IPS-20b (cell line): ENCODE data around the gene FGF18.

ENCODE experiments used
- H3K27ac ChIP-seq: one replicate; pipeline ENCODE4 v1.5.1; 2013; ENCODE audit warnings: low read length
- H3K27me3 ChIP-seq: 2 replicates; pipeline ENCODE4 v1.6.1; 2013; ENCODE audit warnings: mild to moderate bottlenecking, low read length, inconsistent platforms; ENCODE audit not compliant: insufficient read depth
- H3K36me3 ChIP-seq: 2 replicates; pipeline ENCODE4 v1.6.1; 2013; ENCODE audit warnings: low read depth, mild to moderate bottlenecking, inconsistent platforms, low read length, moderate library complexity; ENCODE audit not compliant: insufficient read depth
- H3K4me1 ChIP-seq: 2 replicates; pipeline ENCODE4 v1.6.1; 2013; ENCODE audit warnings: mild to moderate bottlenecking, control low read depth, inconsistent platforms, low read length, moderate library complexity; ENCODE audit not compliant: insufficient read depth
- H3K4me3 ChIP-seq: 2 replicates; pipeline ENCODE4 v1.5.1; 2013; ENCODE audit warnings: mild to moderate bottlenecking, low read length, inconsistent platforms
- H3K9ac ChIP-seq: 2 replicates; pipeline ENCODE4 v1.6.1; 2013; ENCODE audit warnings: low read depth, mild to moderate bottlenecking, inconsistent platforms, low read length, moderate library complexity
- H3K9me3 ChIP-seq: 2 replicates; pipeline ENCODE4 v1.6.1; 2013; ENCODE audit warnings: mild to moderate bottlenecking, low read depth, low read length, inconsistent platforms; ENCODE audit not compliant: insufficient read depth

Gene FGF18

GRCh38 chr5:171480239-171480638, 60.8 kb downstream of the FGF18 start:
- Histone ChIP-seq H3K4me3 (no peak overlapping the region), H3K27me3 (no peaks in the 10 kb centered on the region), H3K4me1 (no peaks in the 10 kb centered on the region), H3K27ac (no peak overlapping the region), H3K9ac (no peak overlapping the region), H3K9me3 (no peaks in the 10 kb centered on the region), H3K36me3 (no peaks in the 10 kb centered on the region)

GRCh38 chr5:171481571-171482433, 62.4 kb downstream of the FGF18 start:
- H3K27ac ChIP-seq = no peak overlapping the region
- no peak overlapping the region for H3K4me3 ChIP-seq
- no peaks in the 10 kb centered on the region for H3K27me3 ChIP-seq
- H3K36me3 ChIP-seq = no peaks in the 10 kb centered on the region
- no peaks in the 10 kb centered on the region for H3K4me1 ChIP-seq
- H3K9ac ChIP-seq = no peak overlapping the region
- H3K9me3 ChIP-seq = no peaks in the 10 kb centered on the region

GRCh38 chr5:171482434-171482730, 62.9 kb downstream of the FGF18 start:
- H3K4me3 ChIP-seq = no peak overlapping the region
- no peaks in the 10 kb centered on the region for H3K36me3 ChIP-seq

GRCh38 chr5:171483551-171484135, 64.2 kb downstream of the FGF18 start:
- H3K4me1 ChIP-seq = no peaks in the 10 kb centered on the region

More at GRCh38 chr5:171482434-171482730, 62.9 kb downstream of the FGF18 start:
- Histone ChIP-seq H3K9me3 (no peaks in the 10 kb centered on the region), H3K27ac (no peak overlapping the region), H3K27me3 (no peaks in the 10 kb centered on the region), H3K9ac (no peak overlapping the region), H3K4me1 (no peaks in the 10 kb centered on the region)

GRCh38 chr5:171484460-171484899, 65.0 kb downstream of the FGF18 start:
- Histone ChIP-seq H3K4me1 (no peaks in the 10 kb centered on the region), H3K9me3 (no peaks in the 10 kb centered on the region), H3K27me3 (no peaks in the 10 kb centered on the region), H3K4me3 (no peak overlapping the region), H3K36me3 (no peaks in the 10 kb centered on the region), H3K9ac (no peak overlapping the region), H3K27ac (no peak overlapping the region)

More at GRCh38 chr5:171483551-171484135, 64.2 kb downstream of the FGF18 start:
- no peaks in the 10 kb centered on the region for H3K9me3 ChIP-seq
- no peak overlapping the region for H3K4me3 ChIP-seq
- no peaks in the 10 kb centered on the region for H3K36me3 ChIP-seq
- no peaks in the 10 kb centered on the region for H3K27me3 ChIP-seq
- no peak overlapping the region for H3K27ac ChIP-seq
- H3K9ac ChIP-seq = no peak overlapping the region

- H3K36me3 ChIP-seq = no peaks in the 10 kb centered on the region
- no peak overlapping the region for H3K4me3 ChIP-seq
- no peaks in the 10 kb centered on the region for H3K4me1 ChIP-seq
- no peak overlapping the region for H3K27ac ChIP-seq
- H3K9ac ChIP-seq = no peak overlapping the region
- no peaks in the 10 kb centered on the region for H3K27me3 ChIP-seq
- H3K9me3 ChIP-seq = no peaks in the 10 kb centered on the region
Measured at GRCh38 chr5:171485668-171486067, 66.2 kb downstream of the FGF18 start.

- Histone ChIP-seq H3K27me3 (no peaks in the 10 kb centered on the region), H3K36me3 (no peaks in the 10 kb centered on the region), H3K9ac (no peak overlapping the region), H3K4me3 (no peak overlapping the region), H3K9me3 (no peaks in the 10 kb centered on the region), H3K27ac (no peak overlapping the region), H3K4me1 (no peaks in the 10 kb centered on the region)
Measured at GRCh38 chr5:171486613-171487012, 67.2 kb downstream of the FGF18 start.

- no peaks in the 10 kb centered on the region for H3K4me1 ChIP-seq
- H3K27me3 ChIP-seq = no peaks in the 10 kb centered on the region
- H3K4me3 ChIP-seq = no peak overlapping the region
- no peaks in the 10 kb centered on the region for H3K9me3 ChIP-seq
- no peaks in the 10 kb centered on the region for H3K36me3 ChIP-seq
- H3K27ac ChIP-seq = no peak overlapping the region
- no peak overlapping the region for H3K9ac ChIP-seq
Measured at GRCh38 chr5:171488876-171489275, 69.4 kb downstream of the FGF18 start.

- H3K4me3 ChIP-seq = no peak overlapping the region
- no peaks in the 10 kb centered on the region for H3K9me3 ChIP-seq
- H3K27ac ChIP-seq = no peak overlapping the region
- H3K36me3 ChIP-seq = no peaks in the 10 kb centered on the region
- peaks cover 8% of the 10 kb centered on the region; the same call in 1 of the 2 replicates for H3K4me1 ChIP-seq
- no peak overlapping the region for H3K9ac ChIP-seq
- H3K27me3 ChIP-seq = no peaks in the 10 kb centered on the region
Measured at GRCh38 chr5:171492781-171493180, 73.3 kb downstream of the FGF18 start.

GRCh38 chr5:171493646-171494393, 74.4 kb downstream of the FGF18 start:
- H3K27ac ChIP-seq = no peak overlapping the region
- no peaks in the 10 kb centered on the region for H3K36me3 ChIP-seq
- H3K9me3 ChIP-seq = no peaks in the 10 kb centered on the region
- no peaks in the 10 kb centered on the region for H3K27me3 ChIP-seq
- H3K4me1 ChIP-seq = peaks cover 8% of the 10 kb centered on the region; the same call in 1 of the 2 replicates
- no peak overlapping the region for H3K4me3 ChIP-seq
- H3K9ac ChIP-seq = no peak overlapping the region; the same call in 1 of the 2 replicates

GRCh38 chr5:171494452-171495121, 75.1 kb downstream of the FGF18 start:
- no peaks in the 10 kb centered on the region for H3K27me3 ChIP-seq
- H3K36me3 ChIP-seq = no peaks in the 10 kb centered on the region
- no peaks in the 10 kb centered on the region for H3K9me3 ChIP-seq
- peaks cover 8% of the 10 kb centered on the region; the same call in 1 of the 2 replicates for H3K4me1 ChIP-seq
- no peak overlapping the region for H3K4me3 ChIP-seq
- H3K27ac ChIP-seq = no peak overlapping the region
- peak overlapping the region; percentile 5; the same call in 1 of the 2 replicates for H3K9ac ChIP-seq
